ENCODE results near the gene PRKCE.

- no peak for TF ChIP-seq CTCF (conservative IDR thresholded peaks at IDR 0.05)
- TF ChIP-seq EZH2 (IDR thresholded peaks at IDR 0.05; ENCODE audit: low read depth) = no peak
Measured at GRCh38 chr2:45812011-45812500, 160.6 kb downstream of the PRKCE start.
